Coronary artery (tissue), 2 donors: Measurements from ENCODE around the gene LLGL2.
A peak's percentile ranks its signal among the peaks of the same experiment; 100 is the strongest.

Source experiments
- DNase-seq: peaks from one replicate; pipeline ENCODE4 v3.0.0-alpha.2; 2017; ENCODE audit warnings: low spot score
- H3K27ac ChIP-seq, 2 donors: fragments of 200-600 bp; sonication (generic); one replicate each; pipeline ENCODE4 v1.5.1; 2016 to 2019
- H3K4me3 ChIP-seq: fragments of 200-600 bp; sonication (generic); 2 replicates; pipeline ENCODE4 v1.5.1; 2016; ENCODE audit warnings: mild to moderate bottlenecking, moderate library complexity
- CTCF ChIP-seq: fragments of 200-600 bp; sonication (generic); IDR thresholded peaks from one replicate; pipeline ENCODE4 v1.5.1; 2019; ENCODE audit warnings: antibody characterized with exemption

LLGL2 gene

DNA sequence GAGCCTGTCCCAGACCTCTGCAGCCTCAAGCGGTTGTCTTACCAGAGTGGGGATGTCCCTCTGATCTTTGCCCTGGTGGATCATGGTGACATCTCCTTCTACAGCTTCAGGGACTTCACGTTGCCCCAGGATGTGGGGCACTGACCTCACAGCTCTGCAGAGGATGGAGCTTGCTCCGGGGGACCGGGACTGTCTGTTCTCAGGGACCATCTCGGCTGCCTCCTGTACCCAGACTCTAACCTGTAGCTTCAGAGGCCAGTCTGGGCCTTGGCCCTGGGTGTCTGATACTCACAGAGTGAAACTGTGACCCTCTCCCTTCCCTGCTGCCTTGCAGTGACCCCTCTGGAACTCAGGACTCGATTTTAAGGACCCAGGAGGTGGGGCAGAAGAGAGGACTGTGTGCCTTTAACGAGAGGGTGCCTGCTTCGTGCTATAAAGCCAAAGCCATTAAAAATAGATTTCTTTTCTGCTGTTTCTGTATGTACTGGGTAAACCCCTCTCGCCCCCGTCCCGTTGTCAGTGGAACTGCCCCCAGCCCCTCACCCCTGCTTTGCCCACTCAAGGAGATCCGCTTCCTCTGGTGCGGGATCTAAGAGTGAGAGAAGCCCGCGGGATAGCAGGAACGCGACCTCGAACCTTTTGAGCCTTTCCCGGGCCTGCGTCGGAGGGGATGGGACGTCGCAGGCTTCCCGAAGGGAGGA lies 1.1 kb upstream of the LLGL2 start:
- DNase-seq = no peak
- Histone ChIP-seq H3K4me3 (peak overlapping the region; percentile 83), H3K27ac (peak overlapping the region; percentile 36 to 85)
- TF ChIP-seq CTCF = no peak

DNA sequence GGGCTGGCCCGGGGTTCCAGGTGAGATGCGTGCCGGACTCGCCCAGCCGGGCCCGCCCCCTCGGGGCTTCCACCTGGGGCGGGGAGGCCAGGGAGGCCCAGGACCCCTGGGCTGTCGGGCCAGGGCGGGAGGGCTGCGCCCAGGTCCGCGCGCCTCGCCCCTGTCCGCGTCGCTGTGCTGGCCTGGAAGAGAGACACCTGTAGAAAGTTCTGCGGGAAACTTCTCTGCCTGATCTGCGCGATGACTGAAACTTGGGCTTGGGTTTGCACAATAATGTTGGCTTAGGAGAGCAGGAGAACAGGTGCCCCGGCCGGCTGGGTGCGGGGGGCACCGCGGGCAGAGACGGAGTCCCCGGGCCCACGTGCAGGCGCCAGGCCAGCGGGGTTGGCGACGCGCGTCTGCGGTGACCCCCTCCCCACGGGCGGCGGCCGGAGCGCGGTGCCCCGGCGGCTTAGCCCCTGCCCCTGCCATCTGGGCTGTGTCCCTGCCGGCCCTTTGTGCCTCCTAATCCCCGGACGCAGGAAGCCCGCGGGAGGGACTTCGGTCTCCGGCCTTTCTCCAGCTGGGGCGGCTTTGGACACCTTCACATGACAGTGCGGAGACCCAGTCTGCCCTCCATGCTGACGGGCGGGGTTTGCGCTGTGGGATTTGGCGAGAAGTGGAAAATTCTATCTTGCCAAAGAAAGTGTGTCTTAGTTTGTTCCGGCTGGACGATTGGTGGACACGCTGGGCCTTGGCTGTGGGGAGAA lies 483 bp downstream of the LLGL2 start:
- TF ChIP-seq CTCF = no peak
- H3K27ac ChIP-seq = peak overlapping the region in 1 of 2 donors; percentile 85
- DNase-seq = no peak
- peak overlapping the region; percentile 83 for H3K4me3 ChIP-seq

DNA sequence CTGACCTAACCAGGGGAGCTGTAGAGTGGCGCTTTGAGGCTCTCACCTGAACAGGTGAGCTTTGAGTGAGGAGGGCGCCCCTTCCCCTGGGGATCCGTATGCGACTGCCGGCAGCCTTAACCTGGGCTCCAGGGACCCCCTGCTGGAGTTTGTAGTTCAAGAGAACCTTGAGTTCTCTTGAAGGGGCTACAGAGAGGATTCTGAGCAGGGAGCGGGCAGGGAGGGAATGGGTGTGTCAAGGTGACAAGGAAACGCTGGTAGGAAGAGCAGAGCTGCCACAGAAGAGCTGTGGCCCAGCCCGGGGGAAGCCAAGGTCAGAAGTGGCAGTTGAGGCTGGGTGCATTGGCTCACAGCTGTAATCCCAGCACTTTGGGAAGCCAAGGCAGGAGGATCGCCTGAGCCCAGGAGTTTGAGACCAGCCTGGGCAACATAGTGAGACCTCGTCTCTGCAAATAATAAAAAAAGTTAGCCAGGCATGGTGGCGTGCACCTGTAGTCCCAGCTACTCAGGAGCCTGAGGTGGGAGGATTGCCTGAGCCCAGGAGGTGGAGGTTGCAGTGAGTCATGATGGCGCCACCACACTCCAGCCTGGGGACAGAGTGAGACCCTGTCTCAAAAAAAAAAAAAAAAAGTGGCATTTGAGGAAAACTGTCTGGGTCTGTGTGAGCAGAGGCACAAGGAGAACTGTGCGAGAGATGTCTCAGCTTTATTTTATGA lies 1.2 kb downstream of the LLGL2 start:
- TF ChIP-seq CTCF = no peak
- Histone ChIP-seq H3K4me3 (peak overlapping the region; percentile 83), H3K27ac (no peak overlapping the region)
- no peak for DNase-seq

GRCh38 chr17:75530837-75531720 lies 5.6 kb downstream of the LLGL2 start:
- H3K27ac ChIP-seq = no peak overlapping the region
- TF ChIP-seq CTCF = no peak
- DNase-seq = no peak
- H3K4me3 ChIP-seq = no peak overlapping the region

DNA sequence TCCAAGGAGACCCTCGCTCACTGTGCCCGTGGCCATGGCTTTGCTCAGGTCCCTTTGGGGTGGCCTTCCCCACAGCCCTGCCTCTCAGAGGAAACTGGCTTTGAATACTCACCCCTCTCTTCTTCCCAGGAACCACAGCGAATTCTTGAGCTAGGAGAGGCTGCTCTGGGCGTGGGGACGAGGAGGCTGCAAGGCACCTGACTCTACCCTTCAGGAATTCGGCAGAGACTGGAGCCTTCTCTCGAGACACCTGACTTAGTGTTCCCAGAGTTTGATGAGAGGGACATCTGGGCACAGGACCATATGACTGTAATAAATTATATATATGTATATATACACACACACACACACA lies 6.2 kb downstream of the LLGL2 start:
- Histone ChIP-seq H3K27ac (no peak overlapping the region), H3K4me3 (no peak overlapping the region)
- DNase-seq = no peak
- TF ChIP-seq CTCF = no peak

DNA sequence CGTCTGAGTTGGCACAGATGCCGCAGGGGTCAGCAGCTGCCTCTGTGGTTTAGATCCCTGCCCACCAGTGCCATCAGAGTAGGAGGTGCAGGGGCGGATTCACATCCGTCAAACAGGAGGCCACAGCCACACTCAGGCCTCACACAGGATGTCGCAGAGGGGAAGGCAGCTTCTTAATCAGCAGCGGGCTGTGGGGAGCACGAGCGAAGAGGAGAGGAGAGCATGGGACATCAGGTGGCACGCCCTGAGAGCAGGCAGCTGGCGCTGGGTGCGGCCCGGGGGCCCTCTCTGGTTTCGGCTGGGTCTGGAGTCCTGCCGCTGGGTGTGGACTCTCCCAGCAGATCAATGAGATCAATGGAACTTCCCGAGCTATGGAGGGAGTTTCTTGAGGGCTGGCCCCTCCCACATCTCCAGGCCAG lies 9.6 kb downstream of the LLGL2 start:
- Histone ChIP-seq H3K4me3 (no peak overlapping the region), H3K27ac (no peak overlapping the region)
- no peak for DNase-seq
- no peak for TF ChIP-seq CTCF
